Subcutaneous adipose tissue (tissue), 4 donors: ENCODE measurements around the gene RHOT2. TPM values are rescaled to one million over a fixed set of nuclear protein-coding genes. Genes with fewer than 3 reads are reported as not detected.

Experiments used
- CTCF ChIP-seq: fragments of 450-650 bp; IDR thresholded peaks from one replicate; pipeline ENCODE4 v1.5.1; 2016; ENCODE audit warnings: low read depth, mild to moderate bottlenecking, control low read depth, antibody characterized with exemption, moderate library complexity
- total RNA-seq, 4 donors: library from RNA; depleted of rRNA; stranded (reverse); fragments of >200 nt; gene quantifications; one replicate each; pipeline ENCODE4 v1.1.0, GENCODE V29; 2016

Gene RHOT2
- total RNA-seq, 4 donors from 2014 or later, result 26.2 to 75.4 (median 37.8) TPM

- TF ChIP-seq CTCF, result no peak
Observed at GRCh38 chr16:678858-679813, 11.2 kb downstream of the RHOT2 start.

- no peak for TF ChIP-seq CTCF
Observed at GRCh38 chr16:679814-680624, 12.1 kb downstream of the RHOT2 start, which contains the start of gene STUB1. TSS of gene STUB1 (plus strand) at chr16:680410. CDS start at chr16:680526, 116 bp downstream.

GRCh38 chr16:680625-680945 is 12.7 kb downstream of the RHOT2 start:
- no peak for TF ChIP-seq CTCF

GRCh38 chr16:680967-681745 is 13.2 kb downstream of the RHOT2 start:
- TF ChIP-seq CTCF, result no peak

- no peak for TF ChIP-seq CTCF
Observed at GRCh38 chr16:681746-682427, 14.0 kb downstream of the RHOT2 start.

GRCh38 chr16:682493-683395 is 14.8 kb downstream of the RHOT2 start:
- no peak for TF ChIP-seq CTCF
